HCT116 (cell line): ENCODE data around the gene C14orf93. TPM values are rescaled to one million over a fixed set of nuclear protein-coding genes. Genes with fewer than 3 reads are reported as not detected.

Experiments used
- ATAC-seq: fragments of 200-7000 bp; cut with Tn5 transposase; 2 replicates; pipeline ENCODE4 v1.9.1; 2020; ENCODE audit warnings: mild to moderate bottlenecking, moderate library complexity
- BruUV-seq: library from RNA; stranded (reverse); fragments of 400-500 nt; replicated peaks from 2 replicates; lab custom pipeline; 2021; lab: Mats Ljungman, UMichigan
- CTCF ChIA-PET: fragments of 300-600 bp; sonication (Branson Sonifier 250); formaldehyde crosslinking; loops from one replicate; lab custom pipeline; 2021; ENCODE audit warnings: antibody characterized with exemption; lab: Charles Lee
- POLR2A ChIA-PET: fragments of 300-600, 350-600 bp; sonication (Branson Sonifier 250); formaldehyde crosslinking; loops from one replicate; lab custom pipeline; 2021; ENCODE audit warnings: antibody characterized with exemption; lab: Charles Lee
- RAD21 ChIA-PET, 2 experiments: fragments of 300-600 bp; sonication (Branson Sonifier 250); formaldehyde crosslinking; loops; one replicate each; lab custom pipeline; 2023; ENCODE audit warnings: low total read pairs in 2 of 2; ENCODE audit not compliant: uncharacterized antibody in 2 of 2, unreplicated experiment in 2 of 2, low non-redundant PET in 1 of 2; lab: Charles Lee
- DNase-seq: peaks from one replicate; pipeline ENCODE4 v3.0.0-alpha.2; 2010; ENCODE audit warnings: low read depth, low spot score
- H2AFZ ChIP-seq: fragments of 200-600 bp; shearing (Covaris generic), sonication (generic); 2 replicates; pipeline ENCODE4 v1.6.1; 2017; ENCODE audit warnings: low read depth, mixed run types, mixed read lengths, antibody characterized with exemption, low read length; ENCODE audit not compliant: poor library complexity, severe bottlenecking
- H3K27ac ChIP-seq: 2 replicates; pipeline ENCODE4 v1.5.1; 2012; ENCODE audit warnings: low read depth, low read length
- H3K27me3 ChIP-seq: fragments of 200-600 bp; sonication (generic); 2 replicates; pipeline ENCODE4 v1.6.1; 2016; ENCODE audit warnings: mixed run types, low read length, mixed read lengths; ENCODE audit not compliant: insufficient read depth
- H3K36me3 ChIP-seq, 2 experiments: fragments of 200-500 bp in 1 of 2; fragments of 200-600 bp in 1 of 2; sonication (Bioruptor generic) in 1 of 2; sonication (generic) in 1 of 2; 2 replicates each; pipeline versions ENCODE4 v1.5.1 to v1.6.1; 2014 to 2016; ENCODE audit warnings: low read length in 2 of 2, inconsistent platforms in 1 of 2, mixed read lengths in 1 of 2, mixed run types in 1 of 2; ENCODE audit not compliant: insufficient read depth in 2 of 2, control insufficient read depth in 1 of 2
- H3K4me1 ChIP-seq, 2 experiments: fragments of 200-600 bp in 1 of 2; sonication (generic) in 1 of 2; 2 replicates each; pipeline versions ENCODE4 v1.5.1 to v1.6.1; 2012 to 2017; ENCODE audit warnings: low read length in 2 of 2, inconsistent platforms in 1 of 2, mild to moderate bottlenecking in 1 of 2, mixed read lengths in 1 of 2, mixed run types in 1 of 2, moderate library complexity in 1 of 2; ENCODE audit not compliant: insufficient read depth in 2 of 2, control insufficient read depth in 1 of 2
- H3K4me2 ChIP-seq: fragments of 200-600 bp; sonication (generic); 2 replicates; pipeline ENCODE4 v1.6.1; 2017; ENCODE audit warnings: mixed run types, low read length, mixed read lengths
- H3K4me3 ChIP-seq, 2 experiments: fragments of 200-600 bp in 1 of 2; sonication (generic) in 1 of 2; replicated peaks in 1 of 2; 2 replicates each; pipeline ENCODE4 v1.5.1; 2011 to 2016; ENCODE audit warnings: low read length in 2 of 2, control low read depth in 1 of 2, low read depth in 1 of 2, mild to moderate bottlenecking in 1 of 2, mixed read lengths in 1 of 2, mixed run types in 1 of 2
- H3K79me2 ChIP-seq: fragments of 200-600 bp; sonication (generic); 2 replicates; pipeline ENCODE4 v1.6.1; 2017; ENCODE audit warnings: mild to moderate bottlenecking, mixed run types, low read length, moderate library complexity, mixed read lengths; ENCODE audit not compliant: insufficient read depth
- H3K9ac ChIP-seq: fragments of 200-600 bp; sonication (generic); 2 replicates; pipeline ENCODE4 v1.6.1; 2016; ENCODE audit warnings: low read length, mixed read lengths
- H3K9me2 ChIP-seq: fragments of 200-600 bp; sonication (generic), shearing (Covaris generic); 2 replicates; pipeline ENCODE4 v1.6.1; 2017; ENCODE audit warnings: mixed run types, mild to moderate bottlenecking, moderate library complexity; ENCODE audit not compliant: insufficient read depth
- H3K9me3 ChIP-seq, 2 experiments: fragments of 200-500 bp in 1 of 2; fragments of 200-600 bp in 1 of 2; sonication (Bioruptor generic) in 1 of 2; sonication (generic) in 1 of 2; 2 replicates each; pipeline ENCODE4 v1.6.1; 2014 to 2017; ENCODE audit warnings: low read length in 2 of 2, mixed read lengths in 2 of 2, inconsistent platforms in 1 of 2, low read depth in 1 of 2, mild to moderate bottlenecking in 1 of 2, mixed run types in 1 of 2, moderate library complexity in 1 of 2; ENCODE audit not compliant: control insufficient read depth in 1 of 2, insufficient read depth in 1 of 2
- H4K20me1 ChIP-seq: fragments of 200-600 bp; sonication (generic), shearing (Covaris generic); 2 replicates; pipeline ENCODE4 v1.6.1; 2017; ENCODE audit warnings: mixed run types, mild to moderate bottlenecking, moderate library complexity; ENCODE audit not compliant: insufficient read depth
- CBX3 ChIP-seq: IDR thresholded peaks from 2 replicates; pipeline ENCODE4 v1.6.1; 2012; ENCODE audit warnings: low read depth
- EZH2 ChIP-seq: fragments of 200-600 bp; sonication (generic); IDR thresholded peaks from 2 replicates; pipeline ENCODE4 v1.6.1; 2017; ENCODE audit warnings: antibody characterized with exemption, mixed run types
- EZH2phosphoT487 ChIP-seq: fragments of 200-600 bp; IDR thresholded peaks from 2 replicates; pipeline ENCODE4 v1.6.1; 2018; ENCODE audit warnings: antibody characterized with exemption, borderline replicate concordance
- FOSL1 ChIP-seq: IDR thresholded peaks from 2 replicates; pipeline ENCODE4 v1.6.1; 2012; ENCODE audit warnings: low read depth
- POLR2A ChIP-seq: IDR thresholded peaks from 2 replicates; pipeline ENCODE4 v1.7.0; 2011; ENCODE audit warnings: borderline replicate concordance; ENCODE audit not compliant: insufficient read depth, insufficient read length; ENCODE audit errors: extremely low read depth
- POLR2AphosphoS5 ChIP-seq: IDR thresholded peaks from 2 replicates; pipeline ENCODE4 v1.6.1; 2011; ENCODE audit warnings: mild to moderate bottlenecking, low read depth, low read length, moderate library complexity
- SIN3A ChIP-seq: IDR thresholded peaks from 2 replicates; pipeline ENCODE4 v1.6.1; 2012; ENCODE audit warnings: low read depth
- intact Hi-C: fragments of 100-400 bp; cut with micrococcal nuclease; formaldehyde crosslinking; loops from 2 replicates; pipeline ENCODE4 v1.10.0; 2022
- total RNA-seq: library from RNA; stranded (reverse); gene quantifications from one replicate; pipeline ENCODE4 v1.2.1, GENCODE V29; 2021; ENCODE audit not compliant: unreplicated experiment
- TF ChIP-seq, protein P1 (sequence below): IDR thresholded peaks from 2 replicates; pipeline ENCODE4 v1.6.1; 2012
- TF ChIP-seq, protein P2 (sequence below): IDR thresholded peaks from 2 replicates; pipeline ENCODE4 v1.6.1; 2012; ENCODE audit warnings: low read depth
- TF ChIP-seq, protein P3 (sequence below), 3 experiments: fragments of 200-600 bp in 1 of 3; sonication (generic) in 1 of 3; IDR thresholded peaks in 2 of 3; conservative IDR thresholded peaks in 1 of 3; 2 replicates each; pipeline ENCODE4 v1.5.1; 2012 to 2017; ENCODE audit warnings: low read depth in 2 of 3, low read length in 2 of 3, antibody characterized with exemption in 1 of 3, borderline replicate concordance in 1 of 3, control low read depth in 1 of 3, mild to moderate bottlenecking in 1 of 3, mixed read lengths in 1 of 3, mixed run types in 1 of 3, moderate library complexity in 1 of 3; ENCODE audit not compliant: insufficient read depth in 1 of 3

Gene C14orf93
- total RNA-seq, 1 experiment from 2014 or later = 13.7 TPM

DNA sequence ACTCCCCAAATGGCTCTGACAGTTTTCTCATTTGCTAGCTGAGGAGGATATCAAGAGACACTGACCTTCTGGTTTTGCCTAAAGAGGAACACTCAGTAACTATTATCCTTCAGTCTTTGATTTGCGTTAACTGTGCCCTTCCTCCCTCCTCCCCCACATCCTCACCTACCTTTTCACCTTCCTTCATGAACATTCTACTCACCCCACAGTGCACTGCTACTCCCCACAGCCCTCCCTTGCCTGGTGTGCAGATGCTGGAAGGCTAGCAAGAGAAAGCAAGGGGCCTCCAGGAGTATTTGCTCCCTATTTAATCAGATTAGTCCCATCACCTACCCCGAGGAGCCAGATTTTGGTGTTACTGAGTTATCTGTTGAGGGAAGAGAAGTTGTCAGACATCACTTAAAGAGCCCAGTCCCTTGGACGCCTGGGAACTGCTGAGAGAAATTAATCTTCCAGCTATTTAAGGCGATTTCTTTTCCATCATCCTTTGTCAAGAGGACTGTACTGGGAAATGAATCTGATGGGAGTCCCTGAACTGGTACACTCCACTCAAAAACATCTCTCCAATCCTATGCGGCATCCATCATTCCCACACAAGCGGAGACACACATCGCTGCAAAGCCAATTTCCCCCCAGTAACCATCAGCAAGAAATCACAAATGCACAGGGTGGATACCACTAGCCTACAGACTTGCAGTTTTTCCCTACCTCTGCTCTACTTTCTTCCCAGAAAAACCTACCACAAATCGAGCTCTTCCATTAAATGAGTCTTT, 13.3 kb upstream of the C14orf93 start:
- H3K79me2 ChIP-seq = peaks cover 3% of the 10 kb centered on the region
- no peaks in the 10 kb centered on the region for H3K9me3 ChIP-seq
- H2AFZ ChIP-seq = no peak overlapping the region
- H4K20me1 ChIP-seq = no peaks in the 10 kb centered on the region
- RAD21 ChIA-PET = interaction anchor here in 1 of 2 experiments (0.7 kb wide), 1 partner anchor 195 kb away, joined by 6 read pairs; no protein-coding TSS in a partner anchor
- no peak overlapping the region for H3K4me2 ChIP-seq
- no peak for TF ChIP-seq POLR2AphosphoS5
- TF ChIP-seq POLR2A = no peak
- no peak for TF ChIP-seq EZH2phosphoT487
- no peak for TF ChIP-seq SIN3A
- no peak for TF ChIP-seq EZH2
- TF ChIP-seq, protein P1, sequence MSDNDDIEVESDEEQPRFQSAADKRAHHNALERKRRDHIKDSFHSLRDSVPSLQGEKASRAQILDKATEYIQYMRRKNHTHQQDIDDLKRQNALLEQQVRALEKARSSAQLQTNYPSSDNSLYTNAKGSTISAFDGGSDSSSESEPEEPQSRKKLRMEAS = no peak
- no peak for TF ChIP-seq FOSL1
- TF ChIP-seq CBX3 = no peak
- TF ChIP-seq, protein P2, sequence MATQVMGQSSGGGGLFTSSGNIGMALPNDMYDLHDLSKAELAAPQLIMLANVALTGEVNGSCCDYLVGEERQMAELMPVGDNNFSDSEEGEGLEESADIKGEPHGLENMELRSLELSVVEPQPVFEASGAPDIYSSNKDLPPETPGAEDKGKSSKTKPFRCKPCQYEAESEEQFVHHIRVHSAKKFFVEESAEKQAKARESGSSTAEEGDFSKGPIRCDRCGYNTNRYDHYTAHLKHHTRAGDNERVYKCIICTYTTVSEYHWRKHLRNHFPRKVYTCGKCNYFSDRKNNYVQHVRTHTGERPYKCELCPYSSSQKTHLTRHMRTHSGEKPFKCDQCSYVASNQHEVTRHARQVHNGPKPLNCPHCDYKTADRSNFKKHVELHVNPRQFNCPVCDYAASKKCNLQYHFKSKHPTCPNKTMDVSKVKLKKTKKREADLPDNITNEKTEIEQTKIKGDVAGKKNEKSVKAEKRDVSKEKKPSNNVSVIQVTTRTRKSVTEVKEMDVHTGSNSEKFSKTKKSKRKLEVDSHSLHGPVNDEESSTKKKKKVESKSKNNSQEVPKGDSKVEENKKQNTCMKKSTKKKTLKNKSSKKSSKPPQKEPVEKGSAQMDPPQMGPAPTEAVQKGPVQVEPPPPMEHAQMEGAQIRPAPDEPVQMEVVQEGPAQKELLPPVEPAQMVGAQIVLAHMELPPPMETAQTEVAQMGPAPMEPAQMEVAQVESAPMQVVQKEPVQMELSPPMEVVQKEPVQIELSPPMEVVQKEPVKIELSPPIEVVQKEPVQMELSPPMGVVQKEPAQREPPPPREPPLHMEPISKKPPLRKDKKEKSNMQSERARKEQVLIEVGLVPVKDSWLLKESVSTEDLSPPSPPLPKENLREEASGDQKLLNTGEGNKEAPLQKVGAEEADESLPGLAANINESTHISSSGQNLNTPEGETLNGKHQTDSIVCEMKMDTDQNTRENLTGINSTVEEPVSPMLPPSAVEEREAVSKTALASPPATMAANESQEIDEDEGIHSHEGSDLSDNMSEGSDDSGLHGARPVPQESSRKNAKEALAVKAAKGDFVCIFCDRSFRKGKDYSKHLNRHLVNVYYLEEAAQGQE = no peak
- TF ChIP-seq, protein P3, sequence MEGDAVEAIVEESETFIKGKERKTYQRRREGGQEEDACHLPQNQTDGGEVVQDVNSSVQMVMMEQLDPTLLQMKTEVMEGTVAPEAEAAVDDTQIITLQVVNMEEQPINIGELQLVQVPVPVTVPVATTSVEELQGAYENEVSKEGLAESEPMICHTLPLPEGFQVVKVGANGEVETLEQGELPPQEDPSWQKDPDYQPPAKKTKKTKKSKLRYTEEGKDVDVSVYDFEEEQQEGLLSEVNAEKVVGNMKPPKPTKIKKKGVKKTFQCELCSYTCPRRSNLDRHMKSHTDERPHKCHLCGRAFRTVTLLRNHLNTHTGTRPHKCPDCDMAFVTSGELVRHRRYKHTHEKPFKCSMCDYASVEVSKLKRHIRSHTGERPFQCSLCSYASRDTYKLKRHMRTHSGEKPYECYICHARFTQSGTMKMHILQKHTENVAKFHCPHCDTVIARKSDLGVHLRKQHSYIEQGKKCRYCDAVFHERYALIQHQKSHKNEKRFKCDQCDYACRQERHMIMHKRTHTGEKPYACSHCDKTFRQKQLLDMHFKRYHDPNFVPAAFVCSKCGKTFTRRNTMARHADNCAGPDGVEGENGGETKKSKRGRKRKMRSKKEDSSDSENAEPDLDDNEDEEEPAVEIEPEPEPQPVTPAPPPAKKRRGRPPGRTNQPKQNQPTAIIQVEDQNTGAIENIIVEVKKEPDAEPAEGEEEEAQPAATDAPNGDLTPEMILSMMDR (IDR thresholded peaks at IDR 0.05 in 2 of 3, conservative IDR thresholded peaks at IDR 0.05 in 1 of 3; ENCODE audit: borderline replicate concordance in 1 of 3, insufficient read depth in 1 of 3, low read depth in 2 of 3, low read length in 2 of 3) = no peak
- TF ChIP-seq, all 23 proteins: peak for 0
- H3K4me1 ChIP-seq = peaks cover 6 to 16% of the 10 kb centered on the region in 2 experiments; a peak in 3 of 4 replicates
- no peak overlapping the region for H3K27ac ChIP-seq
- no peaks in the 10 kb centered on the region for H3K9me2 ChIP-seq
- intact Hi-C loops = no loop called here
- DNase-seq (no peak), ATAC-seq (no peak)
- no TSS peak for BruUV-seq
- ChIA-PET POLR2A (interaction anchor here (1.3 kb wide), 1 partner anchor 16 kb away, joined by 4 read pairs; no protein-coding TSS in a partner anchor), CTCF (interaction anchor here (0.6 kb wide), 1 partner anchor 14 kb away, joined by 3 read pairs; no protein-coding TSS in a partner anchor)
- H3K36me3 ChIP-seq = peaks cover 4 to 12% of the 10 kb centered on the region in 2 experiments; a peak in 3 of 4 replicates
- no peaks in the 10 kb centered on the region for H3K27me3 ChIP-seq
- no peak overlapping the region for H3K4me3 ChIP-seq
- no peak overlapping the region for H3K9ac ChIP-seq
